OCI-LY1 (cell line): ENCODE results near the gene IDH3A.

Experiments used
- H2AFZ ChIP-seq: fragments of 200-600 bp; sonication (generic), shearing (Covaris generic); 2 replicates; pipeline ENCODE4 v1.6.0; 2014; ENCODE audit warnings: antibody characterized with exemption, mild to moderate bottlenecking, low read length
- H3F3A ChIP-seq: fragments of 200-600 bp; sonication (generic), shearing (Covaris generic); 2 replicates; pipeline ENCODE4 v1.6.0; 2014; ENCODE audit warnings: mild to moderate bottlenecking, antibody characterized with exemption, low read length, moderate library complexity; ENCODE audit not compliant: insufficient read depth
- H3K27ac ChIP-seq: fragments of 200-600 bp; sonication (generic); 2 replicates; pipeline ENCODE4 v1.5.1; 2014; ENCODE audit warnings: low read length, mixed run types, mild to moderate bottlenecking, low read depth; ENCODE audit not compliant: poor library complexity, severe bottlenecking
- H3K27me3 ChIP-seq: fragments of 200-600 bp; sonication (generic); 2 replicates; pipeline ENCODE4 v1.6.0; 2014; ENCODE audit warnings: antibody characterized with exemption, mild to moderate bottlenecking, low read length, moderate library complexity; ENCODE audit not compliant: insufficient read depth
- H3K36me3 ChIP-seq: fragments of 200-600 bp; sonication (generic); 2 replicates; pipeline ENCODE4 v1.6.1; 2014; ENCODE audit warnings: mild to moderate bottlenecking, antibody characterized with exemption, low read length, moderate library complexity, mixed read lengths; ENCODE audit not compliant: insufficient read depth
- H3K4me1 ChIP-seq: fragments of 200-600 bp; sonication (generic); 2 replicates; pipeline ENCODE4 v1.5.1; 2014; ENCODE audit warnings: mild to moderate bottlenecking, low read length, moderate library complexity; ENCODE audit not compliant: insufficient read depth, severe bottlenecking
- H3K4me2 ChIP-seq: fragments of 200-600 bp; sonication (generic), shearing (Covaris generic); 2 replicates; pipeline ENCODE4 v1.6.1; 2014; ENCODE audit warnings: low read length
- H3K4me3 ChIP-seq: fragments of 200-600 bp; sonication (generic); 2 replicates; pipeline ENCODE4 v1.5.1; 2014; ENCODE audit warnings: low read length, low read depth, mild to moderate bottlenecking, mixed read lengths; ENCODE audit not compliant: poor library complexity, severe bottlenecking
- H3K79me2 ChIP-seq: fragments of 200-600 bp; shearing (Covaris generic); 2 replicates; pipeline ENCODE4 v1.6.1; 2016; ENCODE audit warnings: mixed run types, low read length, mixed read lengths; ENCODE audit not compliant: insufficient read depth
- H3K9ac ChIP-seq: fragments of 200-600 bp; sonication (generic), shearing (Covaris generic); 2 replicates; pipeline ENCODE4 v1.6.1; 2014; ENCODE audit warnings: mild to moderate bottlenecking, low read length, mixed read lengths
- H3K9me2 ChIP-seq: fragments of 200-600 bp; sonication (generic), shearing (Covaris generic); 2 replicates; pipeline ENCODE4 v1.6.1; 2014; ENCODE audit warnings: low read depth, mild to moderate bottlenecking, low read length, mixed read lengths
- H3K9me3 ChIP-seq: fragments of 200-600 bp; shearing (Covaris generic); 2 replicates; pipeline ENCODE4 v1.6.1; 2014; ENCODE audit warnings: low read length, mixed read lengths
- H4K20me1 ChIP-seq: fragments of 200-600 bp; sonication (generic), shearing (Covaris generic); 2 replicates; pipeline ENCODE4 v1.6.0; 2016; ENCODE audit warnings: mild to moderate bottlenecking, low read length; ENCODE audit not compliant: insufficient read depth
- EZH2 ChIP-seq: fragments of 200-600 bp; sonication (generic), shearing (Covaris generic); IDR thresholded peaks from 2 replicates; pipeline ENCODE4 v1.8.0; 2017; ENCODE audit warnings: borderline replicate concordance, mixed run types, mild to moderate bottlenecking, antibody characterized with exemption, low read length, moderate library complexity, mixed read lengths
- TF ChIP-seq, protein P1 (sequence below): fragments of 200-600 bp; sonication (generic), shearing (Covaris generic); IDR thresholded peaks from 2 replicates; pipeline ENCODE4 v1.5.1; 2017; ENCODE audit warnings: mild to moderate bottlenecking, antibody characterized with exemption, low read length, moderate library complexity, mixed read lengths

IDH3A gene

DNA sequence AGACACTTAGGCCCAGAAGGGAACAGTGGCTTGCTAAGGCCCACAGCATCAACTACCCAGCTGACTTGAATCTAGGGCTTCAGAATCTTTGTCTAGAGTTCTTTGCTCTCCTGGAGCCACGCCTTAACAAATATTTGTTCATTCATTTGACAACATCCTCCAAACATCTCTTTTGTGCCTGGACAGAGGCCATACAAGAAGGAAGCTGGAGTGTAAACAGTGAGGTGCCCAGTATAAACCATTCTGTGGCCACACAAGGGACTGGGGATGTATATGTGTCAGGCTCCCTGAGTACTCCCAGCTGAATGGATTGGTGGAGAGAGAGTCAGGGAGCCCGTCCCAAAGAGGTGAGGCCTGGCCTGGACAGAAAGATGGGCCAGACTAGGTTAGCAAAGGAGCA, 21.3 kb upstream of the IDH3A start:
- no peak overlapping the region for H3K27ac ChIP-seq
- H3K36me3 ChIP-seq: no peaks in the 10 kb centered on the region
- H3K4me3 ChIP-seq: no peak overlapping the region
- H4K20me1 ChIP-seq: no peaks in the 10 kb centered on the region
- TF ChIP-seq, protein P1, sequence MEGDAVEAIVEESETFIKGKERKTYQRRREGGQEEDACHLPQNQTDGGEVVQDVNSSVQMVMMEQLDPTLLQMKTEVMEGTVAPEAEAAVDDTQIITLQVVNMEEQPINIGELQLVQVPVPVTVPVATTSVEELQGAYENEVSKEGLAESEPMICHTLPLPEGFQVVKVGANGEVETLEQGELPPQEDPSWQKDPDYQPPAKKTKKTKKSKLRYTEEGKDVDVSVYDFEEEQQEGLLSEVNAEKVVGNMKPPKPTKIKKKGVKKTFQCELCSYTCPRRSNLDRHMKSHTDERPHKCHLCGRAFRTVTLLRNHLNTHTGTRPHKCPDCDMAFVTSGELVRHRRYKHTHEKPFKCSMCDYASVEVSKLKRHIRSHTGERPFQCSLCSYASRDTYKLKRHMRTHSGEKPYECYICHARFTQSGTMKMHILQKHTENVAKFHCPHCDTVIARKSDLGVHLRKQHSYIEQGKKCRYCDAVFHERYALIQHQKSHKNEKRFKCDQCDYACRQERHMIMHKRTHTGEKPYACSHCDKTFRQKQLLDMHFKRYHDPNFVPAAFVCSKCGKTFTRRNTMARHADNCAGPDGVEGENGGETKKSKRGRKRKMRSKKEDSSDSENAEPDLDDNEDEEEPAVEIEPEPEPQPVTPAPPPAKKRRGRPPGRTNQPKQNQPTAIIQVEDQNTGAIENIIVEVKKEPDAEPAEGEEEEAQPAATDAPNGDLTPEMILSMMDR: no peak
- TF ChIP-seq EZH2: no peak
- H2AFZ ChIP-seq: no peak overlapping the region
- H3K79me2 ChIP-seq: no peaks in the 10 kb centered on the region
- no peaks in the 10 kb centered on the region for H3F3A ChIP-seq
- no peaks in the 10 kb centered on the region for H3K27me3 ChIP-seq
- no peak overlapping the region for H3K9ac ChIP-seq
- no peaks in the 10 kb centered on the region for H3K9me3 ChIP-seq
- no peak overlapping the region for H3K4me2 ChIP-seq
- H3K9me2 ChIP-seq: no peaks in the 10 kb centered on the region
- H3K4me1 ChIP-seq: peaks cover 12% of the 10 kb centered on the region

DNA sequence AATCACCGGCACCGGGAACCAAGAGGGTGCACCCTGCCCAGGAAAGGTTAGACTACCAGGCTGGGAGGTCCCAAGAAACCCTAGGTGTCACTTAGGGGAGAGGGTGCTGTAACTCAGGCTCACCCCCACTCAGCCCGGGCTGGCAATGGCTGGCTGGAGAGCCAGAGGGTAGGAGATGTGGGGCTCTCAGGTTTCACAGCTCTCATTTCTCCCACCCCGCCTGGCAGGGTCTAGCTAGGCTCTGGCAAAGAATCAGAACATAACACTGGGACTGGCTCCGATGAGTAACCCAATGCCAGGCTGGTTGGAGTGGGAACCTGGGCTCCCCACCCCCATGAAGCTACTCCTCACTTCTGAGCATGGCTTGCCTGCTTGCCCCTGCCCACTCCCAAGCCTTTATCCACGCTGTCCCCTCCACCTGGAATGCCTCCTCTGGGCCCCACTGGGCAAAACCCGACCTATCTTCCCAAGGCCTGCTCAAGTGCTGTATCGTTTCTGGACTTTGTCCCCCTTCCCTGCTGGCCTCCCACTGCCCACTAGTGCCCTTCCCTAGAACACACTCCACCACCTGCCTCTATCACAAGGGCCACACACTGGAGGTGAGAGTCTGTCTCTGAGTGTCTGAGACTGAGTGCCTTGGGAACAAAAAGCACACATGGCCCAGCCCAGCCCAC, 19.9 kb upstream of the IDH3A start:
- TF ChIP-seq, protein P1: no peak
- TF ChIP-seq EZH2: no peak
- H3K9ac ChIP-seq: no peak overlapping the region

DNA sequence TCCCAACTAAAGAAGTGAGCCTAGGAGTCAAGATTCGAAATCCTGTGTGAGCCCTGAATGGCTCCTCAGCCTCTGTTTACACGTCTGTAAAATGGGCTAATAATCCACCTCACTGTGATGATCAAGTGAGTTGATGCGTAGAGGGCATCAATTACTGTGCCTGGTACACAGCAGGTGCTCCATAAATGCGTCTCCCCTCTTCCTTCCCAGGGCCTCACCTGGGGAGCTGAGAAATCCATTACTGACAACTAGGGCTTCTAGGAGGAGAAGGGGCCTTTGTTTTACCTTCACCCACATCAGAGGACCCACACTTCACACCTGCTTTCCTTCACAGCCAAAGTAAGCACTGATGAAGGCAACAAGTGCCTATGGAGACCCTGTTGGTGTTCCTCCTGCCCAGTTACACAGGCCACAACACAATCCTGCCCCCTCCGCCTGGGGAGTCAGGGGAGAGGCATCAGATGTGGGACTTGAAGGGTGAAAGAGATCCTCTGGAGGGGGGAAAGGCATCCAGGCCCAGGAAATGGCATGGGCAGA, 19.3 kb upstream of the IDH3A start:
- no peaks in the 10 kb centered on the region for H3K79me2 ChIP-seq
- no peaks in the 10 kb centered on the region for H3F3A ChIP-seq
- H3K4me3 ChIP-seq: no peak overlapping the region
- H2AFZ ChIP-seq: no peak overlapping the region
- no peaks in the 10 kb centered on the region for H3K9me2 ChIP-seq
- no peaks in the 10 kb centered on the region for H3K36me3 ChIP-seq
- peaks cover 12% of the 10 kb centered on the region for H3K4me1 ChIP-seq
- no peak overlapping the region for H3K27ac ChIP-seq
- H4K20me1 ChIP-seq: no peaks in the 10 kb centered on the region
- H3K4me2 ChIP-seq: no peak overlapping the region
- no peaks in the 10 kb centered on the region for H3K9me3 ChIP-seq
- no peaks in the 10 kb centered on the region for H3K27me3 ChIP-seq
- H3K9ac ChIP-seq: no peak overlapping the region
- TF ChIP-seq, protein P1: no peak
- TF ChIP-seq EZH2: no peak

More for the DNA sequence above, 19.9 kb upstream of the IDH3A start:
- H3K4me3 ChIP-seq: no peak overlapping the region
- no peak overlapping the region for H2AFZ ChIP-seq
- no peaks in the 10 kb centered on the region for H3K27me3 ChIP-seq
- no peaks in the 10 kb centered on the region for H3K9me3 ChIP-seq
- peaks cover 12% of the 10 kb centered on the region for H3K4me1 ChIP-seq
- H3K9me2 ChIP-seq: no peaks in the 10 kb centered on the region
- no peaks in the 10 kb centered on the region for H3K36me3 ChIP-seq
- no peaks in the 10 kb centered on the region for H3F3A ChIP-seq
- H3K4me2 ChIP-seq: no peak overlapping the region
- no peaks in the 10 kb centered on the region for H4K20me1 ChIP-seq
- H3K27ac ChIP-seq: no peak overlapping the region
- H3K79me2 ChIP-seq: no peaks in the 10 kb centered on the region
